CD14-positive monocyte (primary cell): ENCODE results near the gene EMSY. TPM values are rescaled to one million over a fixed set of nuclear protein-coding genes. Genes with fewer than 3 reads are reported as not detected.

Source experiments
- DNase-seq, 3 donors: peaks; one replicate each; pipeline ENCODE4 v3.0.0-alpha.2; 2011 to 2022
- H2AFZ ChIP-seq: 2 replicates; pipeline ENCODE4 v1.6.0; 2012; ENCODE audit warnings: mild to moderate bottlenecking, low read depth, low read length, inconsistent platforms; ENCODE audit not compliant: insufficient read depth, poor library complexity, severe bottlenecking
- H3K27ac ChIP-seq, 2 donors: 1 replicate in 1 of 2; 2 replicates in 1 of 2; pipeline ENCODE4 v1.5.1; 2012 to 2013; ENCODE audit warnings: low read length in 2 of 2, control low read depth in 1 of 2, inconsistent platforms in 1 of 2, low read depth in 1 of 2, mild to moderate bottlenecking in 1 of 2
- H3K27me3 ChIP-seq, 2 donors: one replicate each; pipeline versions ENCODE4 v1.6.0 to v1.6.1; 2011 to 2013; ENCODE audit warnings: low read length in 2 of 2; ENCODE audit not compliant: control insufficient read depth in 2 of 2, insufficient read depth in 2 of 2
- H3K36me3 ChIP-seq, 2 donors: replicated peaks in 1 of 2; 1 replicate in 1 of 2; 2 replicates in 1 of 2; pipeline versions ENCODE4 v1.5.1 to v1.6.1; 2012 to 2013; ENCODE audit warnings: low read length in 2 of 2, control low read depth in 1 of 2, inconsistent platforms in 1 of 2, mild to moderate bottlenecking in 1 of 2; ENCODE audit not compliant: insufficient read depth in 2 of 2, control insufficient read depth in 1 of 2
- H3K4me1 ChIP-seq, 2 donors: 1 replicate in 1 of 2; 2 replicates in 1 of 2; pipeline versions ENCODE4 v1.5.1 to v1.6.1; 2012 to 2013; ENCODE audit warnings: low read length in 2 of 2, control low read depth in 1 of 2, inconsistent platforms in 1 of 2, mild to moderate bottlenecking in 1 of 2, moderate library complexity in 1 of 2; ENCODE audit not compliant: insufficient read depth in 2 of 2, control insufficient read depth in 1 of 2
- H3K4me2 ChIP-seq: replicated peaks from 2 replicates; pipeline ENCODE3; 2012; ENCODE audit warnings: low read length, moderate library complexity, mild to moderate bottlenecking; ENCODE audit not compliant: poor library complexity, severe bottlenecking; ENCODE audit errors: extremely low read depth
- H3K4me3 ChIP-seq, 3 experiments: fragments of 200-600 bp in 1 of 3; sonication (generic) in 1 of 3; replicated peaks in 1 of 3; 1 replicate in 2 of 3; 2 replicates in 1 of 3; pipeline ENCODE4 v1.5.1; 2011 to 2013; ENCODE audit warnings: low read length in 3 of 3, mild to moderate bottlenecking in 3 of 3, control low read depth in 2 of 3, low read depth in 2 of 3, inconsistent platforms in 1 of 3, moderate library complexity in 1 of 3
- H3K79me2 ChIP-seq: 2 replicates; pipeline ENCODE4 v1.6.0; 2012; ENCODE audit warnings: mild to moderate bottlenecking, control low read depth, inconsistent platforms, low read length, moderate library complexity; ENCODE audit not compliant: insufficient read depth
- H3K9ac ChIP-seq: 2 replicates; pipeline ENCODE4 v1.6.0; 2017; ENCODE audit warnings: low read length, mild to moderate bottlenecking; ENCODE audit not compliant: insufficient read depth, poor library complexity, severe bottlenecking
- H3K9me3 ChIP-seq, 2 donors: replicated peaks in 1 of 2; 1 replicate in 1 of 2; 2 replicates in 1 of 2; pipeline versions ENCODE4 v1.5.1 to v1.6.1; 2012 to 2013; ENCODE audit warnings: low read length in 2 of 2, control low read depth in 1 of 2; ENCODE audit not compliant: control insufficient read depth in 1 of 2, insufficient read depth in 1 of 2
- H4K20me1 ChIP-seq: 2 replicates; pipeline ENCODE4 v1.6.0; 2012; ENCODE audit warnings: mild to moderate bottlenecking, low read length, control low read depth, moderate library complexity; ENCODE audit not compliant: insufficient read depth
- H3K27ac Mint-ChIP-seq, 7 donors: one replicate each; pipeline ENCODE4 v1.8.0; 2020; ENCODE audit warnings: mild to moderate bottlenecking in 7 of 7, mixed read lengths in 7 of 7, moderate library complexity in 6 of 7, inconsistent platforms in 2 of 7
- H3K27me3 Mint-ChIP-seq, 3 donors: one replicate each; pipeline ENCODE4 v1.8.0; 2021 to 2022; ENCODE audit warnings: low read depth in 3 of 3, mild to moderate bottlenecking in 3 of 3, mixed read lengths in 3 of 3, moderate library complexity in 3 of 3, inconsistent platforms in 1 of 3
- H3K36me3 Mint-ChIP-seq, 2 donors: one replicate each; pipeline ENCODE4 v1.8.0; 2020; ENCODE audit warnings: mixed read lengths in 2 of 2, inconsistent platforms in 1 of 2, mild to moderate bottlenecking in 1 of 2
- H3K4me1 Mint-ChIP-seq: one replicate; pipeline ENCODE4 v1.8.0; 2020; ENCODE audit warnings: mild to moderate bottlenecking, mixed read lengths
- H3K4me3 Mint-ChIP-seq, 2 donors: one replicate each; pipeline ENCODE4 v1.8.0; 2020; ENCODE audit warnings: mild to moderate bottlenecking in 2 of 2, mixed read lengths in 2 of 2, moderate library complexity in 1 of 2
- H3K9me3 Mint-ChIP-seq, 7 donors: one replicate each; pipeline ENCODE4 v1.8.0; 2020 to 2022; ENCODE audit warnings: mixed read lengths in 7 of 7, mild to moderate bottlenecking in 6 of 7, moderate library complexity in 6 of 7, inconsistent platforms in 2 of 7
- WGBS: methylation state at CpG from one replicate; pipeline ENCODE4 v1.1.5; 2013; ENCODE audit warnings: missing lambda C conversion rate; ENCODE audit not compliant: insufficient coverage; 5-methylcytosine and 5-hydroxymethylcytosine counted together
- intact Hi-C, 2 donors: fragments of 100-400 bp; cut with micrococcal nuclease; formaldehyde crosslinking; loops; one replicate each; pipeline versions ENCODE4 v1.15.0 to v1.15.1; 2023
- polyA plus RNA-seq, 3 donors: library from polyadenylated mRNA; depleted of rRNA in 1 of 3; unstranded in 2 of 3; stranded (reverse) in 1 of 3; fragments of 300-500 nt in 2 of 3; fragments of >200 nt in 1 of 3; fragmentation: Illumina TruSeq in 2 of 3; gene quantifications; 1 replicate in 2 of 3; 2 replicates in 1 of 3; pipeline ENCODE4 v1.2.3, GENCODE V29; 2012 to 2021
- TF ChIP-seq, protein P1 (sequence below): fragments of 200-600 bp; IDR thresholded peaks from one replicate; pipeline ENCODE4 v1.8.0; 2022; ENCODE audit warnings: antibody characterized with exemption, mild to moderate bottlenecking

EMSY gene
- polyA plus RNA-seq, 3 donors = 9.2 to 31.3 (median 9.4) TPM

DNA sequence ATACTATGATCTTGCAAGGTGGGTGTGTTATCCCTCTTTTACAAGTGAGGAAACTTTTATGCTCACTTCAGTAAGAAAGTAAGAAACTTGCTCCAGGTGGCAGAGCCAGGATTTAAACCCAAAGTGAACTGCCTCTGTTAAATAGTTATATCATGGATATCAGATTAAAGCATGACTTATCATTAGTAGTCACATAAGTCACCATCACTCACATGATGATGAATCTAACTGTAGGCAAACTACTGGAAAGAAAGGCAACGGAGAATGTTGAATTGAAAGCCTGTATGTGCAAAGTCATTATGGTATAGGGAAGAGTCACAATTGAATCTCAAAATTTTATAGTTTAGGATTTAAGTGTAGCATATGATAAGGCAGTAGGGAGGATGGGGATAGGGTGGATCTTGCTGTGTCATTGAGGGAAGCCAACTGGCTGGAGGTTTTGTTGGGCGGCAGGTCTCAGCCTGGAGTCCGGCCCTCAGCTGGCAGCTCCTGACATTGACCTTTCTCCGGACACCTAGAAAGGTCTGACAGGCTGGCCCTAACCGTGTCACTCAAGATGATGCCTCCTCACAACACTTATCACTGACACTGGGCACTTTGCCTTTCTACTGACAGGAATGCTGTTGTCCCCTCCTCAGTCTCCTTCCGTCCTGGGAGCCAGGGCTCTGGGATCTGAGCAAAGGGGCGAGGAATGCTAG lies 98.3 kb downstream of the EMSY start:
- Histone ChIP-seq H3K4me2 (no peak overlapping the region), H3K9ac (no peak overlapping the region), H3K27me3 (no peaks in the 10 kb centered on the region), H4K20me1 (no peaks in the 10 kb centered on the region), H3K79me2 (no peaks in the 10 kb centered on the region), H3K27ac (no peak overlapping the region), H3K9me3 (no peaks in the 10 kb centered on the region), H3K4me3 (no peak overlapping the region), H2AFZ (no peak overlapping the region), H3K36me3 (peaks cover 72 to 96% of the 10 kb centered on the region in 2 donors), H3K4me1 (no peaks in the 10 kb centered on the region)
- intact Hi-C loops = no loop called here
- no peak overlapping the region for H3K27ac Mint-ChIP-seq
- H3K27me3 Mint-ChIP-seq = peaks cover 0 to 2% (median 0%) of the 10 kb centered on the region in 3 donors
- no peaks in the 10 kb centered on the region for H3K9me3 Mint-ChIP-seq
- H3K4me1 Mint-ChIP-seq = no peaks in the 10 kb centered on the region
- peaks cover 66 to 72% of the 10 kb centered on the region in 2 donors for H3K36me3 Mint-ChIP-seq
- H3K4me3 Mint-ChIP-seq = no peak overlapping the region
- no peak for DNase-seq
- TF ChIP-seq, protein P1, sequence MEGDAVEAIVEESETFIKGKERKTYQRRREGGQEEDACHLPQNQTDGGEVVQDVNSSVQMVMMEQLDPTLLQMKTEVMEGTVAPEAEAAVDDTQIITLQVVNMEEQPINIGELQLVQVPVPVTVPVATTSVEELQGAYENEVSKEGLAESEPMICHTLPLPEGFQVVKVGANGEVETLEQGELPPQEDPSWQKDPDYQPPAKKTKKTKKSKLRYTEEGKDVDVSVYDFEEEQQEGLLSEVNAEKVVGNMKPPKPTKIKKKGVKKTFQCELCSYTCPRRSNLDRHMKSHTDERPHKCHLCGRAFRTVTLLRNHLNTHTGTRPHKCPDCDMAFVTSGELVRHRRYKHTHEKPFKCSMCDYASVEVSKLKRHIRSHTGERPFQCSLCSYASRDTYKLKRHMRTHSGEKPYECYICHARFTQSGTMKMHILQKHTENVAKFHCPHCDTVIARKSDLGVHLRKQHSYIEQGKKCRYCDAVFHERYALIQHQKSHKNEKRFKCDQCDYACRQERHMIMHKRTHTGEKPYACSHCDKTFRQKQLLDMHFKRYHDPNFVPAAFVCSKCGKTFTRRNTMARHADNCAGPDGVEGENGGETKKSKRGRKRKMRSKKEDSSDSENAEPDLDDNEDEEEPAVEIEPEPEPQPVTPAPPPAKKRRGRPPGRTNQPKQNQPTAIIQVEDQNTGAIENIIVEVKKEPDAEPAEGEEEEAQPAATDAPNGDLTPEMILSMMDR = no peak
- 95% methylated on average over 6 of the region's 7 CpGs for WGBS

DNA sequence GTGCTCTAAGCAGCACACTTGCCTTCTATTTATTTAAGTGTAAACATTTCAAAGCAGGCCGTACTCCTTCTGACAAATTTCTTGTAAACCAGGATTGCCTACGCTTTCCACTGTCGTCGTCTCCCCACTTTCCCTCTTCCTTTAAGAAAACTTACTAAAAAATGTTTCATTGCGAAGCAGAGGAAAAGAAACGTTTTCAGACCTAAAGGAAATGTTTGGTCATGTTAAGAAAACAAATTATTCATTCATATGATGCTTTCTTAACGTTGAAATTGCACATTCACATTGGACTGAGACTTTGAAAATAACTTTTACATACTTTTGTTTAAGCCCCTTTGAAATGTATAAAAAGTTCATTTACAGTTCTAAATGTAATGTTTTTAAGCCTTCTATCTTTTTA lies 106.0 kb downstream of the EMSY start:
- no peak overlapping the region for H2AFZ ChIP-seq
- DNase-seq = no peak
- H3K4me2 ChIP-seq = no peak overlapping the region
- no peak overlapping the region for H3K4me3 ChIP-seq
- no peak overlapping the region for H3K4me3 Mint-ChIP-seq
- H3K36me3 ChIP-seq = peaks cover 11 to 53% of the 10 kb centered on the region in 2 donors
- no peaks in the 10 kb centered on the region for H3K27me3 Mint-ChIP-seq
- no peaks in the 10 kb centered on the region for H3K4me1 Mint-ChIP-seq
- WGBS = no CpG with 5 or more reads among the region's 7 CpGs
- H3K9me3 ChIP-seq = no peaks in the 10 kb centered on the region
- no peaks in the 10 kb centered on the region for H3K9me3 Mint-ChIP-seq
- H3K36me3 Mint-ChIP-seq = peaks cover 28 to 30% of the 10 kb centered on the region in 2 donors
- intact Hi-C loops = no loop called here
- H3K27me3 ChIP-seq = no peaks in the 10 kb centered on the region
- H3K27ac Mint-ChIP-seq = no peak overlapping the region
- H4K20me1 ChIP-seq = no peaks in the 10 kb centered on the region
- TF ChIP-seq, protein P1 = no peak
- H3K9ac ChIP-seq = no peak overlapping the region
- H3K27ac ChIP-seq = no peak overlapping the region
- no peaks in the 10 kb centered on the region for H3K4me1 ChIP-seq
- no peaks in the 10 kb centered on the region for H3K79me2 ChIP-seq
